GM12878 (cell line): ENCODE data around the gene DHRS12. TPM values are rescaled to one million over a fixed set of nuclear protein-coding genes. Genes with fewer than 3 reads are reported as not detected.

ENCODE experiments used
- ESRRA ChIP-seq: IDR thresholded peaks from 2 replicates; pipeline ENCODE4 v1.6.1; 2012; ENCODE audit warnings: mild to moderate bottlenecking, low read length, improper control_type of control experiment
- FOS ChIP-seq: IDR thresholded peaks from 3 replicates; pipeline ENCODE4 v1.6.1; 2011; ENCODE audit warnings: borderline replicate concordance; ENCODE audit not compliant: insufficient read length; ENCODE audit errors: extremely low read depth
- NKRF ChIP-seq: fragments of 450-650 bp; conservative IDR thresholded peaks from 2 replicates; pipeline ENCODE4 v1.6.1; 2017; ENCODE audit warnings: mild to moderate bottlenecking, moderate library complexity
- NR2C1 ChIP-seq: fragments of 450-650 bp; IDR thresholded peaks from 2 replicates; pipeline ENCODE4 v1.6.1; 2017; ENCODE audit warnings: antibody characterized with exemption, mild to moderate bottlenecking, moderate library complexity
- RELB ChIP-seq: fragments of 450-650 bp; IDR thresholded peaks from 2 replicates; pipeline ENCODE4 v1.6.1; 2017; ENCODE audit warnings: low read depth, mild to moderate bottlenecking, moderate library complexity
- RFX5 ChIP-seq: IDR thresholded peaks from 2 replicates; pipeline ENCODE4 v1.6.1; 2011; ENCODE audit warnings: low read depth, low read length, improper control_type of control experiment
- SMAD5 ChIP-seq: IDR thresholded peaks from 2 replicates; pipeline ENCODE4 v1.6.1; 2016; ENCODE audit warnings: antibody characterized with exemption, low read depth
- STAT3 ChIP-seq: IDR thresholded peaks from 2 replicates; pipeline ENCODE4 v1.6.1; 2011; ENCODE audit warnings: low read depth, low read length, improper control_type of control experiment
- USF2 ChIP-seq: IDR thresholded peaks from 2 replicates; pipeline ENCODE4 v1.6.1; 2011; ENCODE audit warnings: low read depth, low read length, improper control_type of control experiment, borderline replicate concordance
- ZNF592 ChIP-seq: fragments of 450-650 bp; IDR thresholded peaks from 2 replicates; pipeline ENCODE4 v1.6.1; 2017; ENCODE audit warnings: mild to moderate bottlenecking, moderate library complexity
- polyA plus RNA-seq, 11 experiments: library from polyadenylated mRNA; depleted of rRNA in 4 of 11; unstranded in 6 of 11; stranded (reverse) in 5 of 11; fragments of >200 nt; fragmentation: Nextera tagmentation in 4 of 11; fragmentation: Illumina TruSeq in 1 of 11; extraction: Ambion mirVana in 4 of 11; extraction: Trizol in 1 of 11; gene quantifications; 1 replicate in 1 of 11; 2 replicates in 10 of 11; pipeline versions ENCODE4 v1.2.1 to v1.2.3, GENCODE V29; 2011 to 2016; ENCODE audit warnings: inconsistent platforms in 2 of 11, missing spikeins in 2 of 11, low read depth in 1 of 11
- total RNA-seq, 4 experiments: library from RNA; depleted of rRNA in 3 of 4; stranded (reverse); fragments of >200 nt in 3 of 4; fragmentation: Illumina TruSeq in 1 of 4; extraction: Trizol in 1 of 4; gene quantifications; 2 replicates each; pipeline versions ENCODE4 v1.2.1 to v1.2.3, GENCODE V29; 2013 to 2021

The DHRS12 gene
- total and polyA plus RNA-seq, 10 of the 15 experiments (the other 5 are each of a cell fraction or from before 2014, with no cell fraction given), result 2.9 to 11.3 (median 8.2) TPM

GRCh38 chr13:51816604-51817249 is 12.8 kb upstream of the DHRS12 start (continued):
- TF ChIP-seq FOS (no peak), SMAD5 (no peak), STAT3 (no peak), ESRRA (no peak), RELB (no peak), NKRF (no peak), NR2C1 (no peak), USF2 (no peak), ZNF592 (no peak), RFX5 (no peak)
- TF ChIP-seq, all 136 proteins: peak for 0
